HG02588 (cell line): ENCODE measurements around the gene CDK14.

ENCODE experiments used
- ATAC-seq: cut with Tn5 transposase; IDR thresholded peaks from one replicate; pipeline ENCODE4 v1.9.1; 2021; ENCODE audit warnings: mild to moderate bottlenecking, moderate library complexity; ENCODE audit not compliant: unreplicated experiment

Gene CDK14

DNA sequence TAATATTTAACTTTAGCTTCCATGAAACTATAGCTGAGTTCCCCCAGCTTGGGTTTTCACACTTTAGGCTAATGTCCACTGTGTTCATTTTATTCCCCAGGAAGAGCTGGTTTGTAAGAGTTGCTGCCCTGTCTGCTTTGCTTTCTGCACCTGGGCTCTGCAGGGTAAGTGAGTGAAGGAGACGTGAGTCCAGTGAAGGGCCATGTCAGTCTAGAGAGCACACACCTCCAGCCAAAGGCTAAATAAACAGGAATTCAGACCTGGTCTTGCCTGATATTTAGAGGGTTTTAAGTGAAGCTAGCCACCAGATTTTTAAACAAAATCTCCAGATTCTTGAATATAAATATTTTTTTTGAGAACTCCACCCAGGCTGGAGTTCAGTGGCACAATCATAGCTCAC is 643.7 kb downstream of the CDK14 start:
- no peak for ATAC-seq

DNA sequence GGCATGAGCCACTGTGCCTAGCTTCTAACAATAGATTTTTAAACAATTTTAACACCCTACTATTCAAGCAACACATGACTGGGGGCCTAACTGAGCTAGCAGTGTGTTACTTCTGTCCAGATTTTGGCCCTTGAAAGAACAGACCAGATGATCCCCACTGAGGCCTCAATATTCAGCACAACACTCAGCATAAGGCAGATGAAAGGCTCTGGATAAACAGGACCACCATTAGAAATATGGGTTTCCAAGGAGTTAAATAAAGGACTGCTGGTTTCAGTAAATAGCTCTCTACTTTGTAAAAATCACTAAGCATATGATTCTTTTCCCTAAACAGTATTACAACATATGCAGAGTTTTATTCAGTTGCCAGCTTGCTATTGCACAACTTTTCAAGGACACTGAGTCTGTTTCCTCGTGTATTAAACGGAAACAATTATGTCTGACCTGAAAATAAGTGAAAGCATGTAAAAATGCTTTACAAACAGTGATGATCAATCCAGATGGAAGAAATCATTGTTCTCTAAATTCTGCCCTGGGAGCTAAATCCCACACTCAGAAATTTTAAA is 644.3 kb downstream of the CDK14 start:
- ATAC-seq: no peak

DNA sequence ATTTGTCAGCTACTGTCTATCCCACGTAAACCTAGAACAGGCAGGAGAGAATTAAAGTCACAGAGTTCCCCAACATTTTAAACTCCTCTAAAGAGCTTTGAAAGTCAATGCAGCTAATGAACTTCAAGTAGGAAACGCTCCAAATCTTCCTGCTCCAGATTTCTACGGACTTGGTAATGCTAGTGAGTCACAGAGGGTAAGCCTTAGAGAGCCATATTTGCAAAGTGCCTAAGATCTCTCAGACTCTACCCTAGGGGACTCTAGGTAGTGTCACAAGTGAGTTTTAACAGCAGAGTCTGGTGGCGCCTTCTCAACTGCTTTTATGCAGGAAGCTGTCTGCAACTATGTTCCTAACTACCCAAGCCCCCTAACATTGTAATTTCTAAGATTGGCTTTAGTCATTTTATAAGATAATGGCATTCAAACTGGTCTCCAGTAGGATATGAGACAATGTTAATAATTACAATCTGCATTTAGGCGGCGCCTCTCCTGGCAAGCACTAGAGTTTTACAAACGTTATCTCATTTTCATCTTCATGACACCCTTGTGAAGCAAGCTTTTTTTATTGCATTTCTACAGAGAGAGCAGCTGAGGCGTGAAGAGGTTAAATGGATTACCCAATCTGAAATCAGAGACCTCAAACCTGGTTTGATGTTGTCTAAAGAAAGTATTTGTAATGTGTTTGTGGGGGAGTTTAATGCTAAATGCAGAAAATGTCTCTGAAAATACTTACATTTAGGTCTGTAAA is 646.1 kb downstream of the CDK14 start:
- ATAC-seq: no peak

DNA sequence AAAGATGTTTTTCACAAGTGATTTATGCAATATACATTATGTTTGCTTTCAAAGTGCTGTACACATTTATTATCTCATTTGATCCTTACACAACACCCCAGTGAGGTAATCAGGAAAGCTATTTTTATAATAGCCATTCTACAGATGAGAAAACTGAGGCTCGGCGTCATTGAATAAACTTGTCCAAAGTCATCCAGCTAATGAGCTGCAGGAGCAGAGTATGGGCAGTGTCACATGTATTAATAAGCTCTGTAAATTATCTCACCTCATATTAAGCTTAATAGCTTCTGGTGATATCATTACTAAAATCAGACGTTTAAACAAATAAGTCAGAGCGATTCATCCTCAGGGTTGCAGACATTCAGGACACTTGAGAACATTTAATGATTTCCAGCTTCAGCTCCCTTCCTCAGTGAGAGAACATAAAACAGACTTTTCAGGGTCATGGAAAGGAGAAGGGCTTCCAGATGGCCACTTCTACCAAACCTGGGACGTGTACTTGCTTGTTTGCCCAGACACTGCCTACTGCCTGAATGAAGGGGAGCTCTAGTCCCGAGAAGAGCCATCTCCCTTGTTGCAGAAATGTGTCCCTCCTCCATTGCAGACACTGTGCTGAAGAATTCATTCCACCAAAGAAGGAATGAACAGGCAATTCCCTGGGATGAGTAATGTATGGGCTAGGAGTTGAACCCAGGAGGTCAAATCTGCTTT is 647.6 kb downstream of the CDK14 start:
- no peak for ATAC-seq

DNA sequence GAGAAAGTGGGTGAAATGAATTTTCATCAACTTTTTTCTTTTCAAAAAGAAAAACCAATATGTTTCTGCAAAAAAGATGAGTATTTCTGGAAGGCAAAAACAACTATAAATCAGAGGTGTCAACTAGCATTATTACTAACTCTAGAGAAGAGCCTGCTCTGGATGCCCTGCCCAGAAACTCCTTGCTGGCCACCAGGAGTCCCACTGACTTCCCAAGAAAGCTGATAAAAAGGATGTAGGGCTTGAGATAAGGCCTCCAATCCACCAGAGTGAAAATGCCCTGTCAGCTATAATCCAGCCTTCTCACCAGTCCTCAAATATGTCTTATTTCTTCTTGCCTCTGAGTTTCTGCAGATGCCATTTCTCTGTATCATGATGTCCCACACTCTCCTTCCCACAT is 651.4 kb downstream of the CDK14 start:
- ATAC-seq: no peak

DNA sequence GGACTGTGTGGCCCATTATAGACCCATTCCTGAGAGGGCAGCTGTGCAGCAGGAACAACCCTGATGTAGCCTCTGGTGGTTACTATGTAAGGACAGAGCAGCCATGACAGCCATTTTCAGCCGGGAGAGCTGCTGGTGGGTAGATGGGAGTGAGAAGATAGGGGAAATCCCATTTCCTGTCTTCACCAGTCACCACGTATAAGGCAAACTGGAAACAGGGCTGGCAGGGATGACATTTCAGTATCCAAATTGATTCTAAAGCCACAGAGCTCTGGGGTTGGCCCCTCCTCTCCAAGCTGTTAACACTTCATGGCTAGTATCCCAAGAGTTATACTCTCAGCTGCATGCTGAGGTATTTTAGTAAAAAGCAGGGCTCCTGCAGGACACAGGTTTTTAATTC is 652.9 kb downstream of the CDK14 start:
- no peak for ATAC-seq

DNA sequence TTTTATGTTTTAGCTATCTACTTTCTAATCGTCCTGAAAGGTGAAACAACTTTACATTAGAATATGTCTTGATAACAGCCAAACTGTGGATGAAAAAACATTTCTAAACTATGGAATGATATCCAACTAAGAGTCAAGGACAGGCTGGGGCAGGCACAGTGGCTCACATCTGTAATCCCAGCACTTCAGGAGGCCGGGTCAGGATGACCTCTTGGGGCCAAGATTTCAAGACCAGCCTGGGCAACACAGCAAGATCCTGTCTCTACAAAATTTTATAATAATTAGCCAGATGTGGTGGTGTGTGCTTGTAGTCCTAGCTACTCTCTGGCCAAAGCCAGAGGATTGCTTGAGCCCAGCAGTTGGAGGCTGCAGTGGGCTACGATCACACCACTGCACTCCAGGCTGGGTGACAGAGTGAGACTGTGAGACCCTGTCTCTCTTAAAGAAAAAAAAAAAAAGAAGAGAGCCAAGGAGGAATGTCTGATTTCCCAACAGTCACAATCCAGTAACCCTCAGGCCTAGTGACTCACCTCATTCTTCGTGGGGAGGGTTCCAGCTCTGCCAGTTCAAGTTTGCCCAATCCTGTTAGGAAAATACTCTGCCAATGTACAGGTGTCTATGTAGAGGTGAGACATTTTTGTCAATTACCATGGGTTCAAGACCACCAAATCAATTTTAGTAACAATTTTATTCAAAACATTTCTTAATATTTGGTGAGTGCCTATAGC is 653.5 kb downstream of the CDK14 start:
- ATAC-seq: no peak

DNA sequence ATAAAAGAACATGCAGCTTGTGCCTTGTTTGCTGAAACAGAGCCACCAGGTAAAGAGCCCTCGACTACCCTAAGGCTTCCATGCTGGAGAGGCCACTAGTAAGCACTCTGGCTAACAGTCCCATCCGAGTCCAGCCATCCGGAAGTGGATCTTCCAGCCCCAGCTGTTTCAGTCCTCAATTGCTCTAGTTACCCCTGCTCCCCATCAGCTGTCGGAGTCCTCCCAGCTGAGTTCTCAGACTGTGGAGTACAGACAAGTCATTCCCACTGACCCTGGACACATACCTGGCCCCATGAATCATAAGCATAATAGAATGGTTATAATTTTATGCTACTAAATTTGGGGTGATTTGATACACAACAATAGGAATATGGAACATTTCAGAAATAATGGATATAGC is 654.6 kb downstream of the CDK14 start:
- no peak for ATAC-seq

DNA sequence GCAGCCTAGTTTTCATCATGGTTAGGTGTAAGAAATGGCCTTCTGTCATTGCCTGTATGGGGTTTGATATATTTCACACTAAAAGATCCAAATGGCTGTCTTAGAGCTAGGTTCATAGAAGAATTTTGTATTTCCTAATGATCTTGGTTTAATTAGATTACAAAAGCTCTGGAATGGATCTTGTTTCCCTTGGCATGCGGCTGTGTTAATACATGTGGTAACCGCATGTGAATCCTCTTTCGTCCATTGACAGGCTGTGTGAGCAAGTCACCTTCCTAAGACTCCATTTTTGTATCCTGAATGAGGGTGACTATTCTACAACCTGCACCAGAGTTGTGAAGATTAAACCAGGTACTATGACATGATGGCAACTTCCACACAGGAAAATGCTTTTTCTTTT is 655.8 kb downstream of the CDK14 start:
- ATAC-seq: no peak
